ENCODE data around the gene ZNF618.

DNA sequence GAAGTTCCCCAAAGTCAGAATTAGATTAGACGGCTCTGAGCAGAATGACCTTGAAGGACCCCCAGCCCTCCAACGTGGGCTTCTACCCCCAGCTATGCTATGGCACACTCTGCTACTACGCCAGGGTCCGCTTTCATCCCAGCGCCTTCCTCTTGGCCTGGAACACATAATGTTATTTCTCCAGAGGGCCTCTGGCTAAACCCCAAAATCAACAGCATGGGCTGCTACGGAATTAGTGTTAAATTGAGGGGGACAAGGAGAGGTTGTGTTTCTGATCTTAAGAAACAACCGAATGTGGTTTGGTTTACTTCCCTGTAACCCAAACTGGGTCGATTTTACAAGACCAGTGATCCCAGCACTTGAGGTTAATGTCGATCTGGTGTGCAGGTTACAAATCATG, 97.1 kb downstream of the ZNF618 start:
- TF ChIP-seq, protein P1, sequence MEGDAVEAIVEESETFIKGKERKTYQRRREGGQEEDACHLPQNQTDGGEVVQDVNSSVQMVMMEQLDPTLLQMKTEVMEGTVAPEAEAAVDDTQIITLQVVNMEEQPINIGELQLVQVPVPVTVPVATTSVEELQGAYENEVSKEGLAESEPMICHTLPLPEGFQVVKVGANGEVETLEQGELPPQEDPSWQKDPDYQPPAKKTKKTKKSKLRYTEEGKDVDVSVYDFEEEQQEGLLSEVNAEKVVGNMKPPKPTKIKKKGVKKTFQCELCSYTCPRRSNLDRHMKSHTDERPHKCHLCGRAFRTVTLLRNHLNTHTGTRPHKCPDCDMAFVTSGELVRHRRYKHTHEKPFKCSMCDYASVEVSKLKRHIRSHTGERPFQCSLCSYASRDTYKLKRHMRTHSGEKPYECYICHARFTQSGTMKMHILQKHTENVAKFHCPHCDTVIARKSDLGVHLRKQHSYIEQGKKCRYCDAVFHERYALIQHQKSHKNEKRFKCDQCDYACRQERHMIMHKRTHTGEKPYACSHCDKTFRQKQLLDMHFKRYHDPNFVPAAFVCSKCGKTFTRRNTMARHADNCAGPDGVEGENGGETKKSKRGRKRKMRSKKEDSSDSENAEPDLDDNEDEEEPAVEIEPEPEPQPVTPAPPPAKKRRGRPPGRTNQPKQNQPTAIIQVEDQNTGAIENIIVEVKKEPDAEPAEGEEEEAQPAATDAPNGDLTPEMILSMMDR (IDR thresholded peaks at IDR 0.05), result no peak
- TF ChIP-seq POLR2A (IDR thresholded peaks at IDR 0.05), result no peak

Data from prostate gland (tissue), 2 donors.